Neuronal stem cell (in vitro differentiated cells): ENCODE data around the gene CYP2U1.

Experiments
- DNase-seq: peaks from one replicate; pipeline ENCODE4 v3.0.0-alpha.2; 2013; ENCODE audit warnings: low spot score
- H2AFZ ChIP-seq: one replicate; pipeline ENCODE4 v1.6.1; 2013; ENCODE audit warnings: mild to moderate bottlenecking, low read length, inconsistent platforms
- H2AK5ac ChIP-seq: 2 replicates; pipeline ENCODE4 v1.6.1; 2013; ENCODE audit warnings: low read depth, mild to moderate bottlenecking, inconsistent platforms, low read length, moderate library complexity, mixed read lengths
- H2BK120ac ChIP-seq: 2 replicates; pipeline ENCODE4 v1.6.1; 2013; ENCODE audit warnings: low read depth, mild to moderate bottlenecking, inconsistent platforms, low read length, moderate library complexity, mixed read lengths
- H2BK12ac ChIP-seq: one replicate; pipeline ENCODE4 v1.6.1; 2013; ENCODE audit warnings: low read length, inconsistent platforms
- H2BK15ac ChIP-seq: 2 replicates; pipeline ENCODE4 v1.6.1; 2013; ENCODE audit warnings: mild to moderate bottlenecking, low read length, inconsistent platforms, mixed read lengths
- H2BK5ac ChIP-seq: one replicate; pipeline ENCODE4 v1.6.1; 2013; ENCODE audit warnings: inconsistent platforms, mild to moderate bottlenecking, low read length, moderate library complexity
- H3K14ac ChIP-seq: one replicate; pipeline ENCODE4 v1.6.1; 2013; ENCODE audit warnings: low read length, inconsistent platforms
- H3K18ac ChIP-seq: 2 replicates; pipeline ENCODE4 v1.6.1; 2013; ENCODE audit warnings: low read length, inconsistent platforms
- H3K23ac ChIP-seq: 2 replicates; pipeline ENCODE4 v1.6.1; 2013; ENCODE audit warnings: low read depth, mild to moderate bottlenecking, mixed read lengths, low read length, inconsistent platforms; ENCODE audit not compliant: poor library complexity
- H3K27ac ChIP-seq: replicated peaks from 3 replicates; pipeline ENCODE4 v1.5.1; 2013; ENCODE audit warnings: low read length, inconsistent platforms
- H3K27me3 ChIP-seq, 3 experiments: 2 replicates each; pipeline ENCODE4 v1.6.1; 2013; ENCODE audit warnings: low read length in 3 of 3, mild to moderate bottlenecking in 2 of 3, inconsistent platforms in 1 of 3, low read depth in 1 of 3, mixed read lengths in 1 of 3, moderate library complexity in 1 of 3; ENCODE audit not compliant: control insufficient read depth in 3 of 3, insufficient read depth in 3 of 3
- H3K36me3 ChIP-seq, 2 donors: replicated peaks in 1 of 2; 2 replicates each; pipeline ENCODE4 v1.6.1; 2013; ENCODE audit warnings: low read length in 2 of 2; ENCODE audit not compliant: control insufficient read depth in 2 of 2, insufficient read depth in 2 of 2
- H3K4ac ChIP-seq: 2 replicates; pipeline ENCODE4 v1.6.1; 2013; ENCODE audit warnings: inconsistent platforms, mild to moderate bottlenecking, low read length, moderate library complexity
- H3K4me1 ChIP-seq, 2 donors: 1 replicate in 1 of 2; 2 replicates in 1 of 2; pipeline ENCODE4 v1.6.1; 2013; ENCODE audit warnings: low read length in 2 of 2, low read depth in 1 of 2; ENCODE audit not compliant: control insufficient read depth in 2 of 2, insufficient read depth in 1 of 2
- H3K4me2 ChIP-seq: one replicate; pipeline ENCODE4 v1.6.1; 2013; ENCODE audit warnings: mild to moderate bottlenecking, low read length, inconsistent platforms; ENCODE audit not compliant: insufficient read depth, poor library complexity, severe bottlenecking
- H3K4me3 ChIP-seq, 2 donors: 2 replicates each; pipeline ENCODE4 v1.5.1; 2013; ENCODE audit warnings: low read length in 2 of 2, mild to moderate bottlenecking in 2 of 2, inconsistent platforms in 1 of 2, moderate library complexity in 1 of 2
- H3K79me1 ChIP-seq: one replicate; pipeline ENCODE4 v1.6.1; 2013; ENCODE audit warnings: low read depth, mild to moderate bottlenecking, inconsistent platforms, low read length, moderate library complexity
- H3K9ac ChIP-seq: one replicate; pipeline ENCODE4 v1.6.1; 2013; ENCODE audit warnings: mild to moderate bottlenecking, low read depth, low read length, inconsistent platforms; ENCODE audit not compliant: poor library complexity
- H3K9me3 ChIP-seq, 2 donors: replicated peaks in 1 of 2; 2 replicates each; pipeline versions ENCODE3 to v1.6.1; 2013; ENCODE audit warnings: low read length in 2 of 2, mild to moderate bottlenecking in 2 of 2, inconsistent platforms in 1 of 2, low read depth in 1 of 2, mixed read lengths in 1 of 2, moderate library complexity in 1 of 2; ENCODE audit not compliant: control insufficient read depth in 2 of 2, insufficient read depth in 1 of 2
- H4K8ac ChIP-seq: one replicate; pipeline ENCODE4 v1.6.1; 2013; ENCODE audit warnings: low read depth, mild to moderate bottlenecking, inconsistent platforms, low read length, moderate library complexity
- H4K91ac ChIP-seq: one replicate; pipeline ENCODE4 v1.6.1; 2013; ENCODE audit warnings: low read length, low read depth, mild to moderate bottlenecking, inconsistent platforms; ENCODE audit not compliant: poor library complexity
- WGBS, 2 donors: extraction: QIAGEN DNeasy Blood & Tissue Kit; methylation state at CpG; one replicate each; pipeline ENCODE4 v1.1.7; 2013; ENCODE audit warnings: missing lambda C conversion rate in 2 of 2, mixed read lengths in 1 of 2; ENCODE audit not compliant: insufficient read length in 2 of 2, insufficient replicate concordance in 1 of 2; ENCODE audit errors: extremely low coverage in 2 of 2; 5-methylcytosine and 5-hydroxymethylcytosine counted together

CYP2U1 gene

DNA sequence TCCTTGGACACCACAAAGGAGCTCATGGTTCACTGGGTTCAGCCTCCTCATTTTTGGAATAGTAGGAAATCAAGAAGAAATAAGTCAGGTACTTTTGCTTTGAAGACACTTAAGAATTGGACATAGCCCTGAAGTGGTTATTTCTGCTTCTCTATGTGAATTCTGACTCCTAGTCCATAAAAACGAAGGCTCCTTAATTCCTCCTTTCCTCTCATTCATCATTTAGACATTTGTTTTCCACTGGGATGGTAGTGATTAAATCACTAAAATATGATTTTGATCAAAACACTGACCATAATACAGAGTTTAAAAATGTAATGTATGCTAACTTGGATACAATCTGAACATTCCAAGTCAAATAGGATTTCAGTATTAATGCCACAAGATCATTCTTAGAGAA is 34.7 kb upstream of the CYP2U1 start:
- DNase-seq, result no peak
- no peak overlapping the region for H2BK12ac ChIP-seq
- H3K4ac ChIP-seq, result no peak overlapping the region
- no peak overlapping the region for H3K23ac ChIP-seq
- H2AFZ ChIP-seq, result no peak overlapping the region
- H2BK15ac ChIP-seq, result no peak overlapping the region
- H3K27ac ChIP-seq, result no peak overlapping the region
- H3K27me3 ChIP-seq, result no peaks in the 10 kb centered on the region
- no peak overlapping the region for H2AK5ac ChIP-seq
- H2BK120ac ChIP-seq, result no peak overlapping the region
- H3K4me2 ChIP-seq, result no peak overlapping the region
- no peak overlapping the region for H3K18ac ChIP-seq
- H3K9ac ChIP-seq, result no peak overlapping the region
- H2BK5ac ChIP-seq, result no peak overlapping the region
- no peak overlapping the region for H4K91ac ChIP-seq
- WGBS, 2 donors, result no CpG with 5 or more reads among the region's 1 CpG
- no peaks in the 10 kb centered on the region for H3K9me3 ChIP-seq
- no peak overlapping the region for H4K8ac ChIP-seq
- H3K79me1 ChIP-seq, result no peaks in the 10 kb centered on the region
- H3K4me1 ChIP-seq, result peaks cover 0 to 3% of the 10 kb centered on the region in 2 donors
- no peak overlapping the region for H3K4me3 ChIP-seq
- H3K36me3 ChIP-seq, result no peaks in the 10 kb centered on the region
- H3K14ac ChIP-seq, result no peak overlapping the region

DNA sequence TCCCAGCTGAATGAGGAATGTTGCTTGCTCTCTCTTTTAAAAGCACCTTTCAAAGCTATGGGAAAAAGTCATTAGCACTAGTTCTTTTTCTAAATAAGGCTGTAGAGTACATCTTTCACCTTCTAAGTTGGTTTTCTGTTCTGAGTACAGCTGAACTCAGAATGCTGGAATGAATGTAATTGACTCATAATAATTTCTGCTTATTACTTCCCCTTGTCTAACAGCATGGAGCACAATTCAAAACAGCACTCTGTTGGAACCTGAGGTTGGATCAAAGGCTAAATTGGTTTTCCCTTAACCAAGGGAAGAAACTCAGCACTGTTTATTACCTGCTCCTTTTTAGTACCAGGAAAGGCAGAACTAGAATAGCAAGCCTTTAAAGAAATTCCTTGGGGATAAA is 33.5 kb upstream of the CYP2U1 start:
- no peak overlapping the region for H2BK12ac ChIP-seq
- no peaks in the 10 kb centered on the region for H3K27me3 ChIP-seq
- H3K9me3 ChIP-seq, result no peaks in the 10 kb centered on the region
- H3K36me3 ChIP-seq, result no peaks in the 10 kb centered on the region
- DNase-seq, result no peak
- H3K79me1 ChIP-seq, result no peaks in the 10 kb centered on the region
- H3K4me1 ChIP-seq, result peaks cover 0 to 3% of the 10 kb centered on the region in 2 donors
- no peak overlapping the region for H3K4me3 ChIP-seq
- H2AK5ac ChIP-seq, result no peak overlapping the region
- H2BK5ac ChIP-seq, result no peak overlapping the region
- no peak overlapping the region for H2AFZ ChIP-seq
- H3K9ac ChIP-seq, result no peak overlapping the region
- no peak overlapping the region for H3K4me2 ChIP-seq
- no peak overlapping the region for H3K18ac ChIP-seq
- no peak overlapping the region for H2BK15ac ChIP-seq
- no peak overlapping the region for H3K23ac ChIP-seq
- no peak overlapping the region for H3K27ac ChIP-seq
- H3K14ac ChIP-seq, result no peak overlapping the region
- no peak overlapping the region for H4K8ac ChIP-seq
- no peak overlapping the region for H4K91ac ChIP-seq
- H3K4ac ChIP-seq, result no peak overlapping the region
- no peak overlapping the region for H2BK120ac ChIP-seq

- H3K4me3 ChIP-seq, result no peak overlapping the region
- no peak overlapping the region for H3K14ac ChIP-seq
- H3K36me3 ChIP-seq, result no peaks in the 10 kb centered on the region
- H2BK15ac ChIP-seq, result no peak overlapping the region
- H3K4ac ChIP-seq, result no peak overlapping the region
- no peak overlapping the region for H2BK12ac ChIP-seq
- no peak overlapping the region for H3K23ac ChIP-seq
- no peak overlapping the region for H2AK5ac ChIP-seq
- no peak overlapping the region for H3K27ac ChIP-seq
- H4K91ac ChIP-seq, result no peak overlapping the region
- H3K4me1 ChIP-seq, result no peaks in the 10 kb centered on the region
- no peaks in the 10 kb centered on the region for H3K79me1 ChIP-seq
- no peak overlapping the region for H2BK5ac ChIP-seq
- H3K27me3 ChIP-seq, result no peaks in the 10 kb centered on the region
- H3K4me2 ChIP-seq, result no peak overlapping the region
- no peak overlapping the region for H3K9ac ChIP-seq
- WGBS, 2 donors, result no CpG with 5 or more reads among the region's 4 CpGs
- H2BK120ac ChIP-seq, result no peak overlapping the region
- no peak overlapping the region for H3K18ac ChIP-seq
- no peak overlapping the region for H2AFZ ChIP-seq
- no peaks in the 10 kb centered on the region for H3K9me3 ChIP-seq
- no peak overlapping the region for H4K8ac ChIP-seq
- no peak for DNase-seq
These were observed 31.3 kb upstream of the CYP2U1 start for GRCh38 chr4:107900067-107900466.

DNA sequence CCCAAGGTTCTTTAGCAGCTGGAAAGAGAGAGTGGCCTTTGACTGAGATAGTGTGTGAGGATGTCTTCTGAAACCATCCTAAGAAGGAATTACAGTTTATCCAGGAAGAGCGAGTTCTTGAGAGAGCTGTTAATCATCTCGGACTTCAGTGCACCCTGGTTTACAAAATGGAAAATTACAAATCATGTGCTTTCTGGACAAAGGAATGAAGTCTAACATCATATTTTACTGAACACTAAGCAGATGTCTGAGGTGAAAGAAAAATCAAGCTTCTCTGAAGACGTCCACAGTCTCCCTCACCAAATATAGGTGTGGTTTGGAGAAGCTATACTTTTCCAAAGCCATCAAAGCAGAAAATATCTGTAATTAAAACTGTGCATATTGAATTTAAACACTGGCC is 30.8 kb upstream of the CYP2U1 start:
- DNase-seq, result no peak
- Histone ChIP-seq H3K27me3 (no peaks in the 10 kb centered on the region), H3K36me3 (no peaks in the 10 kb centered on the region), H3K27ac (no peak overlapping the region), H3K18ac (no peak overlapping the region), H3K9me3 (no peaks in the 10 kb centered on the region), H3K4me2 (no peak overlapping the region), H3K4ac (no peak overlapping the region), H2BK15ac (no peak overlapping the region), H3K14ac (no peak overlapping the region), H3K79me1 (no peaks in the 10 kb centered on the region), H3K4me3 (no peak overlapping the region), H2BK120ac (no peak overlapping the region), H2BK12ac (no peak overlapping the region), H2AFZ (no peak overlapping the region), H3K23ac (no peak overlapping the region), H3K4me1 (no peaks in the 10 kb centered on the region), H4K8ac (no peak overlapping the region), H3K9ac (no peak overlapping the region), H2AK5ac (no peak overlapping the region), H4K91ac (no peak overlapping the region), H2BK5ac (no peak overlapping the region)
- no CpG with 5 or more reads among the region's 3 CpGs for WGBS, 2 donors
